Fibroblast of skin of left quadriceps (primary cell): ENCODE results near the gene ISOC2.
"Not testable (repeated sequence)": the region's sequence is repeated elsewhere in the genome, so short reads cannot be mapped to it uniquely, and the experiment has no call there.

Experiments
- DNase-seq, 2 experiments: peaks; one replicate each; pipeline ENCODE4 v3.0.0-alpha.2; 2013; ENCODE audit warnings: low read depth in 2 of 2

ISOC2 gene

GRCh38 chr19:55408533-55408872, 52.9 kb downstream of the ISOC2 start:
- DNase-seq = no peak

GRCh38 chr19:55407800-55408532, 53.5 kb downstream of the ISOC2 start:
- peak; percentile 99 for DNase-seq

GRCh38 chr19:55407550-55407799, 54.0 kb downstream of the ISOC2 start, which contains the start of gene UBE2S:
Gene UBE2S (minus strand): TSS chr19:55407788. CDS start chr19:55407589, 199 bp downstream.
- not testable (repeated sequence) for DNase-seq

GRCh38 chr19:55406826-55407549, 54.5 kb downstream of the ISOC2 start:
- DNase-seq = no peak

GRCh38 chr19:55406091-55406825, 55.2 kb downstream of the ISOC2 start:
- no peak for DNase-seq

- DNase-seq = no peak
Measured at GRCh38 chr19:55405638-55406037, 55.8 kb downstream of the ISOC2 start.
